H1 (cell line): ENCODE data around the gene PLXDC2.

Source experiments
- CREB1 ChIP-seq: IDR thresholded peaks from 2 replicates; pipeline ENCODE4 v1.6.1; 2012; ENCODE audit warnings: inconsistent platforms
- EP300 ChIP-seq, 2 experiments: IDR thresholded peaks; 1 replicate in 1 of 2; 2 replicates in 1 of 2; pipeline ENCODE4 v1.6.1; 2011 to 2012; ENCODE audit warnings: low read depth in 2 of 2, low read length in 2 of 2, mild to moderate bottlenecking in 2 of 2, borderline replicate concordance in 1 of 2, inconsistent platforms in 1 of 2, moderate library complexity in 1 of 2

DNA sequence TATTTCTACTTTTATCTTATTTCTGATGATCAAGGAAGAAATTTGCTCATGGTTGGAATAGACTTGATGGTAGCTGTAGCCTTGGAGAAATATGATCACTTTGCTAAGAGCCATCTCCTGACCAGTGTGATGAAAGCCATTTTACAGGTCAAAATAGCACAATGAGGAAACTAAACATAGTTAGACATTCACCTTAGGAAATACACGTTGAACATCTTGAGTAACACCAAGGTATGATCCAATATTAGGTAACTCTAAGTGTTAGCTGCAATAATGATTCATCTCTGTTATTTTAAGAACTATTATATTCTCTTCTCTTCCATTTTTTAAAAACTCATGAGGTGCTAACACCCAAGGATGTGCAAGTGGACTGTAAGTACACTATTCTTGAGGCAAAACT, 328.0 kb downstream of the PLXDC2 start:
- TF ChIP-seq EP300 (IDR thresholded peaks at IDR 0.05; ENCODE audit: borderline replicate concordance in 1 of 2, low read depth in 2 of 2, low read length in 2 of 2) (no peak), CREB1 (no peak)
